ENCODE measurements around the gene RANGRF.

GRCh38 chr17:8268550-8269298 lies 19.7 kb upstream of the RANGRF start:
- TF ChIP-seq CTCF (IDR thresholded peaks at IDR 0.05; ENCODE audit: low read depth, low read length, missing input control) (no peak), REST (IDR thresholded peaks at IDR 0.05) (no peak), ATF3 (IDR thresholded peaks at IDR 0.05) (no peak), SP1 (IDR thresholded peaks at IDR 0.05) (no peak)

Measured in liver (tissue), 3 donors.